GM20431 (cell line): Measurements from ENCODE around the gene AURKAIP1.

Experiments
- in situ Hi-C: fragments of 300-500 bp; cut with MseI, MboI; formaldehyde crosslinking; loops from one replicate; pipeline ENCODE4 v1.15.0; 2020; ENCODE audit warnings: low sequenced_read_pairs; ENCODE audit not compliant: unreplicated experiment

Gene AURKAIP1

DNA sequence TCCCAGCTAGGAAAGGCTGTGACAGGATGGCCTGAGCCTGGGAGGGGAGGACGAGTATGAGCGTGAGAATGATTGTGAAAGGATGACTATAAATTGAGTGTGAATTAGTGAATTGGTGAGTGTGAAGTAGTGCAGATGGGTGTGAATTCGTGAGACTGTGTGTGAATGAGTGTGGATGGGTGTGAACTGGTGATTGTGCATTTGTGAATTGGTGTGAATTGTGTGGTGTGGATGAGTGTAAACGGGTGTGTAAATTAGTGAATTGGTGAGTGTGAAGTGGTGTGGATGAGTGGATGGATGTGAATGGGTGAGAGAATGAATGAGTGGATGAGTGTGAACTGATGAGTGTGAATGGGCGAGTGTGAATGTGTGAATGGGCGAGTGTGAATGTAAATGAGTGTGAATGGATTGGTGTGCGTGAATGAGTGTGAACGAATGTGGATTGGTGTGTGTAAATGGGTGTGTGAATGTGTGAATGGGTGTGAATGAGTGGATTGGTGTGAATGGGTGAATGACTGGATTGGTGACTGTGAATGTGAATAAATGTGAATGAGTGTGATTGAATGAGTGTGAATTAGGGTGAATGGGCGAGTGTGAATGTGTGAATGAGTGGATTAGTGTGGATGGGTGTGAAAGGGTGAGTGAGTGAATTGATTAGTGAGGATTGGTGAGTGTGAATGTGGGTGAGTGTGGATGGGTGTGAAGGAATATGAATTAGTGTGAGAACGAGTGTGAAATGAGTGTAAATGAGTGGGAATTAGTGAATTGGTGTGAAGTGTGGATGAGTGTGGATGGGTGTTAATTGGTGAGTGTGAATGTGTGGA, 8.9 kb downstream of the AURKAIP1 start:
- in situ Hi-C loops, result no loop called here

DNA sequence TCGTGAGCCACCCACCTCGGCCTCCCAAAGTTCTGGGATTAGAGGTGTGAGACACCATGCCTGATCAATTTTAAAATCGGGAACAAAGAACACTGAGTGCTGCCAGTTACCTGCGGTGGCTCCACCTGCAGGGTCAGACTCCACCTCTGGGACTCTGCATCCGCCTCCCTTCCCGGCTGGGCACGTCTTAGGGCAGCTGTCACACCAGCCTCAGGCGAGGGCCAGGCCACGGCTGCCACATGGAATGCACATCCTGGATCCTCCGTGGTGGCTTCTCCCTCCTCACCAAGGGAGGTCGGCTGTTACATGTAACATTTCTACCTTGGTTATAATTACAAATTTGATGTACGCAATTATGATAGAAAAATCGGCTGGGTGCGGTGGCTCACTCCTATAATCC, 10.7 kb downstream of the AURKAIP1 start:
- in situ Hi-C loops, result no loop called here

GRCh38 chr1:1361982-1362423, 13.0 kb downstream of the AURKAIP1 start:
- in situ Hi-C loops, result no loop called here

DNA sequence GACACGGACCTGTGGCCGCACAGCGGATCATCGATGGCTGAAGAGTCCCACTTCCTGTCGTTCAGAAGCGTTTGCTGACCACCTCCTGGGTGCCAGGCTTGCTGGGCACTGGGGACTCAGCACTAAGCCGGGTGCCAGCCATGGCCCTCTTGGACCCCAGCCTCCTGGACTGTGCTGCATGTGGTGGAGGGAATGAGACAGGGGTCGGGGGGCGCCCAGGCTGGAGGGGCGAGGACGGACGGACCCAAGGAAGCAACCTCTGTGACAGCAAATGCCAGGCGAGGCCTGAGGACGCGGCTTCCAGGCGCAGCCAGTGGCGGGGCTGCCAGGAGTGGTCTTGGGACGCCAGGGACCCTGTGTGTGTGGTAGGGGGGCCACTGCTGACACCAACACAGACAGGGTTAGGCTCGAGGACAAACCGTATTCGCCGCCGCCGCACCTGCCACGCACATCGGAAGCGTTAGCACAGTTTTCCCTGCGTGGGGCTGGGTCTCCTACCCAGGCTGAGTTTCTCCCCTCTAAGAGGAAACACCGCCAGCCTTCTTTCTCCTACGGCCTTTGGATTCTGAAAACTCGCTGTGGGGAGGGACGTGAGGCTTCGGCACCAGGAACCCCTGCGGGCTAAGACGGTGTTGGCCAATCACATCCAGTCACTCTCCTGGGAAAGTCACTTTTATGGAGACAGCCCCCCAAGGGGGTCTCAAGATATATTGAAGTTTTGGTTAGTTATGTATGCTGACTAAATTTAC, 13.6 kb downstream of the AURKAIP1 start:
- in situ Hi-C loops, result no loop called here

DNA sequence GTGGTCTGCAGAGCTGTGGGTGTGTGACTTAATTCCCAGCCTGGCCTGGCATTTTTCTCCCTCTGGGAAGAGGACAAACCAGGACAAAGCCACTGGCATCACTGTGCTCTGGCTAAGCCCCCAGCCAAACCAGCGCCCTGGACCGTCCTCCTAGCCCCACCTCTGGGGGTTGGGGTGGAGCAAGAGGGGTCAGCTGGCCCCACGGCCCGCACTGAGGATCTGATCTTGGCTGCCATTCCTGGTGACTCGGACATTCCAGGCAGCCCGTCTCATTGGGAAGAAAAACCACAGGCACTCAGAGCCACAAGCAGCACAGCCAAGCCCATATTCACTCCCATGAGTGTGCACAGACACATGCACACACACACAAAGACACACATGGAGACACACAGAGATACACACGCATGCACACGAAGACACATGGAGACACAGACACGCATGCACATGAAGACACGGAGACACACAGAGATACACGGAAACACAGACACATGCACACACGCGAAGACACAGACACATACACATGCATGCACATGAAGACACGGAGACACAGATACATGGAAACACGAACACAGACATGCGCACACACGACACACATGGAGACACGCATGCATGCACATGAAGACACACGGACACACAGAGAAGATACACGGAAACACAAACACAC, 14.4 kb downstream of the AURKAIP1 start:
- in situ Hi-C loops, result no loop called here

- in situ Hi-C loops, result no loop called here
These were observed 15.1 kb downstream of the AURKAIP1 start for GRCh38 chr1:1359664-1360468.

DNA sequence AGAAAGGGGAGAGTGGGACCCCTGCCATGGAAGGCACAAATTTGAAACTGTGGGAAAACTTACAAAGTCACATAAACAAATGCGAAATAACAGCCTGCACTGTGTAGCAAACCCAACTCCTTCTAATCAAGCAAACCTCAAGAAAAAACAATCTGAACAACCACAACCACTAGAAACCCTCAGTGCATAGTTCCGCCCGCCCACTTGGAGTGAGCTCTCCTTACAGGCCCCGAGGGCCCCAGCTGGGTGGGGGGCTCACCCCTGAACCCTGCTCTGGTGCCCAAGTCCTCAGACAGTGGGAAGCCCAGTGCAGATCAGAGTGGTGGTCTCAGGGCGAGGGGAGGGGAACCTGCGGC, 15.7 kb downstream of the AURKAIP1 start:
- in situ Hi-C loops, result no loop called here

DNA sequence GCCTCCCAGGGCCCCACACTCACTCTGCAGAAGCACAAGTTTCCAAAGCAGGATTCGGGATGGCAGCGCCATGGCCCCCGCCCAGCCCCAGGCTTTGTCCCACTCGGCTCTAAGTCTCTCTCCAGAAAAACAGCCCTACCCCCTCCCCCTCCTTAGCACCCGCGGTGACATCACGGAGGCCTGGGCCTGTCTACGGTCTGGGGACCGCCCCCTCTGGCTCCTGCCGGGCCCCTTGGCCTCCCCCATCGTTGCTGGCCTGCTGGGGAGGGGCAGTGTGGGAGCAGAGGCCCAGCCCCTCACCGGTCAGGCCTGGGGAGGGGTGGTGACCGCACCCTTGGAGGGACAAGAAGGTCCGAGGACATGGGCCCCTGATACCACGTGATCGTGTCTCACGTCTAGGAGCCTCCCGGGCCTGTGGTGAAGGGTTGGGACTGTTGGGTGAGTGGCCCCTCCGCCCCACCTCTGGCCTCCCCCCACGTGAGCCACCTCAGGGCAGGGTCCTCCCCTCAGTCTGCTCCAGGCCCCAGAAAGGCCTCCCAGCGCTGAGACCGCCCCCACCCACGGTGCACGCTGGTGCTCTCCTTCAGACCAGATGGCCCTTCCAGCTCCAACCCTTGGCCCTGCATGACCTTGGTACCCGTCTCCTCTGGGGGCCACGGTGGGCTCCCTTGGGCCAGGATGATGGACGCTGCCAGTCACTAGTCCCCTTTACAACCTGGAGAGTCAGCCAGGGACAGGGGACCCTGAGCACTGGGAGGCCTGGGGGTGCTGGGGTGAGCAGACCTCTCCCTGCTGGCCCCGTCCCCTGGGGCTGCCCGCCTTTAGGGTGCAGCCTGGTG, 16.4 kb downstream of the AURKAIP1 start, which contains the start of gene MXRA8:
Gene MXRA8, minus strand, starts transcription at position 123 of the 839 bp plus-strand sequence. Its CDS starts 51 bp downstream, at position 72.
- in situ Hi-C loops, result no loop called here

- in situ Hi-C loops, result no loop called here
These were observed 17.1 kb downstream of the AURKAIP1 start for GRCh38 chr1:1357871-1358432.

DNA sequence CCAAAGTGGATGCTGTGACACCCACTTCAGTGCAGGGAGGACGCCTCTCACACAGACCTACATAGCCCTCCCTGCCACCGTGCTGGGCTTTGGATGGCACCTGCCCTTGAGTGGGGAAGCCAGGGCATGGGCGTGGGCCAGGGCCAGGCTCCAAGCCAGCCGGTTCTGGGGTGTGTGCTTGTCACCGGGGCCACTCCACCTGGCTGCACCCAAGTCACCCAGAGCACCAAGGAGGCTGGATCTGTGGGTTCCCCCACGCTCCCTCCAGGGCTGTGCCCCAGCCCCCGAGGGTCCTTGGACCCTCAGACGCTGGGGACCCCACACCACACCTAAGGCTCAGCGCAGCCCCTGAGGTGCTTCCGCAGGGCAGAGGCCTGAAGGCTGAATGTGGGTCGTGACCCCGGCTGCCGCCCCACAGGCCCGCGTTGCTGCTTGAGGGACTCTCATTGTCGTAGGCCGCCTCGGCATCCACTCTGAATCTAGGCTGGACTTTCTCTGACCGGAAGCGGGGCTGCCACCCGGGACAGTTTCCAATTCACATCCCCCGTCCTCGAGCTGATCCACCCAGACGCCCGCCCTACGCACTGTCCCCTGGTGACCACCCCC, 18.1 kb downstream of the AURKAIP1 start:
- in situ Hi-C loops, result no loop called here

DNA sequence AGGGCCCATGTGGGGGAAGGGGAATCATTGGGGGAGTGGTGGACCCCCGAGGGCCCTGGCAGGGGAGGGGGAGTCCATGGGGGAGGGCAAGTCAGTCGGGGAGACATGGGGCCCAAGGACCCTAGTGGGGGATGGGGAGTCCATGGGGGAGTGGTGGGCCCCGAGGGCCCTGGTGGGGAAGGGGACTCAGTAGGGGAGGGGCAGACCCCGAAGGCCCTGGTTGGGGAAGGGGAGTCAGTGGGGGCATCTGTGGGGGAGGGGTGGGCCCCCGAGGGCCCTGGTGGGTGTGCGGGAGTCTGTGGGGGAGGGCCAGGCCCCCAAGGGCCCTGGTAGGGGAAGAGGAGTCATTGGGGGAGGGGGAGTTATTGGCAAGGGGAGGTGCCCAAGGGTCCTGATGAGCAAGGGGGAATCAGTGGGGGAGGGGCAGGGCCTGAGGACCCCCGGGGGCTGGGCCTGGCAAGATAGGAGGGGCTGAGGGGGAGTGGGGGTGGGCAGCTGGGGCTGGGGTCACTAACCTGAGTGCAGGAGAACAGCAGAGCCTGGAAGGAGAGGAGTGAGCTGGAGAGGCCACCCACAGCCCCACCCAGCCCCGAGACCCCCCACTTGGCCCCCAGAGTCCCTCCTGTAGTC, 18.7 kb downstream of the AURKAIP1 start:
- in situ Hi-C loops, result no loop called here

DNA sequence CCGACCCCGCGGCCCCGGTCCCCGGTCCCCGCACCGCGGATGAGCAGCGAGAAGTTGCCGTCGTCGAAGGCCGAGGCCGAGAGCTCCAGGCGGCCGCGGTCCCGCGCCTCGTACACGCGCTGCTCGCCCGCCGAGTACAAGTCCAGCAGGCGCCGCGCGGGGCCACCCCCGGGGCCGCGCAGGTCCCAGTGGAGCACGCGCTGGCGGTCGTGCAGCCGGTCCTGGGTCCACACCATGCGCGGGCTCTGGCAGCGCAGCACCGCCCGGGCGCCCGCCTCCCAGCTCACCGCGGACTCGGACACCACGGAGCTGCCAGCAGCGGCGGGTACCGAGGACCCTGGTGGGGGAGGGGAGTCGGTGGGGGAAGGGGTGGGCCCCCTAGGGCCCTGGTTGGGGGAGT, 19.6 kb downstream of the AURKAIP1 start:
- in situ Hi-C loops, result no loop called here

GRCh38 chr1:1354271-1355247, 20.4 kb downstream of the AURKAIP1 start:
- in situ Hi-C loops, result no loop called here

DNA sequence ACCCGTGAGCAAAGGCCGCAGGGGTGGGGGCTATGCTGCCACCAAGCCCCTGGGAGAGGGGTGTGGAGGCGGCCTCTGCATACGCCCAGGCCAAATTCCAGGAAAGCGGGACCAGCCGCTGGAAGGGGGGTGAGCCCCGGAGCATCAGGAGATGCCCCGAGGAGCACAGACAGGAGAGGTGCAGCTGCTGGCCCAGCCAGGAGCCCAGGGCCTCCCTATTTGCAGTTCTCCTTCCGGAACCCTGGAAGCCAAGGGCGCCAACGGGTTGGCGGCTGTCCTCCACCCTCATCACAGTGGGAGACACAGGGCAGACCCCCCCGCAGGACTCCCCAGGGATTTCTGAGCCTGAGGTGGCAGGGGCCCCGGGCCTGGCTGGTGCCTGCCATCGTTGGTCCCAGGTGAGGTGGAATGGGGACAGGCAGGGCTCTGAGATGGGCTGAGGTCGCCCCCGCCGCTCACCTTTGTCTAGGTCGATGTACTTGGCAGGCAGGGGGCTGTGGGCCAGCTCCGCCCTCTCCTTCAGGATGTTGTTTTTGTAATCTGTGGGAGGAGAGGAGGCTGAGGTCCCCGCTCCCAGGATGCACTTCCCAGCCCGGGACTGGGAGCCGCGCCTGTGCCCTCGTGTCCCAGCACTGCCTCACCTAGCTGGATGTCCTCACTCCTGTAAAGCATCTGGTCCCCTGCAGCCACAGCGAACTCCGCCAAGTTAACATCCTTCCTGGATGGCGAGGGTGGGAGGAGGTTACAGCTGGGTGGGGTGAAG, 21.4 kb downstream of the AURKAIP1 start:
- in situ Hi-C loops, result no loop called here

GRCh38 chr1:1352786-1353388, 22.1 kb downstream of the AURKAIP1 start:
- in situ Hi-C loops, result no loop called here
